Hematopoietic multipotent progenitor cell treated with erythropoietin and hydrocortisone succinate and interleukin-3 and kit ligand, for 8 days (in vitro differentiated cells): Measurements from ENCODE around the gene ERC2.

Experiments used
- DNase-seq: peaks from one replicate; pipeline ENCODE4 v3.0.0-alpha.2; 2015

Gene ERC2

DNA sequence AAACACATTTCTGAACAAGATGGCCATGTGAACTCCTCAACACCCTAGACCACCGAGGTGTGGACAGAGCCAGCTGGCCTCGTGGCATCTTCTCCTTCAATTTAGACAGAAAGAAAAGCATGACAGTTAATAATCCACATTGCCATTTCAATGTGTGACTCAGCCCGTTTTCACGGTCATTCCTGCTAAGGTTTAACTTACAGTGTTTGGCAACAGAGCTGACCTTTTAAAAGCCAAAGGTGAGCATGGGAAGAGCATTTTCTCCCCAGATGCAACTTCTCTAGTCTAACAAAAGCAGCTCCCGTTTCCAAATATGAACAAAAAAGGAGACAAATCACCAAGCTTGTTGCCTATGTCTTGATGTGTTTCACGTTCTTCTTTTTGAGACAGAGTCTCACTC is 563.6 kb downstream of the ERC2 start:
- DNase-seq = no peak

GRCh38 chr3:55903680-55904079 is 564.6 kb downstream of the ERC2 start:
- no peak for DNase-seq

- no peak for DNase-seq
Measured at GRCh38 chr3:55902221-55902900, 565.9 kb downstream of the ERC2 start.

DNA sequence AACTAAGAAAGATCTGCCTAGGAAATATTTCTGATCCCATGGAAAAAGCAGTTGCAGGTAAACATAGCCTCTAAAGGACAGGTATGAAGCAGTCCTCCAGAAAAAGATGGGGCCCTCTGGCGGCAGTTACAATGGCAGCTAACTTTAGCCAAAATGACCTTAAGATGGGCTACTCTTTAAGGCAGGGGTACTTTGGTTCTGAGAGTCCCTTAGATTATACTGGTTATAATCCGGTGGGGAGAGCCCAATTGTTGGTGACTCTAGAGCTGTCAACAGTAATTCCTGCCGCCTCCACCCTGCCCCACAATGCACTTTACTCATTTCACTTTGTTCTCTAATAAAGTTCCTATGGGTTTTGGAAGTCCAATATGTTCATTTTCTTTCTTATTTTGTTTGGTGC is 568.4 kb downstream of the ERC2 start:
- DNase-seq = no peak

- no peak for DNase-seq
Measured at GRCh38 chr3:55897573-55898224, 570.6 kb downstream of the ERC2 start.

- DNase-seq = no peak
Measured at GRCh38 chr3:55895897-55896566, 572.2 kb downstream of the ERC2 start.

DNA sequence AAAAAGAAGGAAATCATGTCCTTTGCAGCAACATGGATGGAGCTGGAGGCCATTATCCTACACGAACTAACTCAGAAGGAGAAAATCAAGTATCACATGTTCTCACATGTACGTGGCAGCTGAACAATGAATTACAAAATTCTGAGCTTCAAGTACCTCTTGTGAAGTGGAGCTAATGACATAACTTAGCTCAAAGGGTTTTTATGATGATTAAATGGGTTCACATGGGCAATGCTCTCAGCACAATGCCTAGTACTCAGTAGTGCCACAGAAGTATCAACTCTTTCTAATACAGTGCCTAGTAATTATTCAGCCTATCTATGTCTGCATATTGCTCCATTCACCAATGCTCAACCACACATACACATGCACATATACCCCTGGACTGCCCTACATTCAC is 573.7 kb downstream of the ERC2 start:
- no peak for DNase-seq

GRCh38 chr3:55893045-55893664 is 575.1 kb downstream of the ERC2 start:
- DNase-seq = no peak

GRCh38 chr3:55891106-55891505 is 577.2 kb downstream of the ERC2 start:
- DNase-seq = no peak

DNA sequence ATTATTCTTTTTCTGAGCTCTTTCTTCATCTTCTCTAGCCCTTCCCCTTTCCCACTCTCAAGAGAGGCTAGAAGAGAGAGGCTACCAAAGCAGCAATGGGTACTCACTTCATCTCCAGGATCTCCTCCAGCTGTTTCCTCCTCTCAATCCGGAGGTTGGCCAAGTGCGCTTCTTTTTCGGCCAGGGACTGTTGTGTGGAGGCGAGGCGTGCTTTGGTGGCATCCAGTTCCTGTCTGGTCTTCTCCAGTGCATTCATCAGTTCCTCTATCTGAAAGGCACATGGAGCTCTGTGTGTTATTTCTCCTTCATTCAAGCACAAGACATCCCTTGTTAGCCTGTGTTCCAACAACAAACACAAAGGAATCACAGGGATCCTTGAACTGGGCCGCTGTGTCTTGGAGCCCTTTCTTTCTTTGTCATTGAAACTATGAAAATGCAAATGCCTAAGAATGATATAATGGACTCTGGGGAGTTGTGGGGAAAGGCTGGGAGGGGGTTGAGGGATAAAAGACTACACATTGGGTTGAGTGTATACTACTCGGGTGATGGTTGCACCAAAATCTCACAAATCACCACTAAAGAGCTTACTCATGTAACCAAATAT is 579.9 kb downstream of the ERC2 start:
- DNase-seq = no peak

DNA sequence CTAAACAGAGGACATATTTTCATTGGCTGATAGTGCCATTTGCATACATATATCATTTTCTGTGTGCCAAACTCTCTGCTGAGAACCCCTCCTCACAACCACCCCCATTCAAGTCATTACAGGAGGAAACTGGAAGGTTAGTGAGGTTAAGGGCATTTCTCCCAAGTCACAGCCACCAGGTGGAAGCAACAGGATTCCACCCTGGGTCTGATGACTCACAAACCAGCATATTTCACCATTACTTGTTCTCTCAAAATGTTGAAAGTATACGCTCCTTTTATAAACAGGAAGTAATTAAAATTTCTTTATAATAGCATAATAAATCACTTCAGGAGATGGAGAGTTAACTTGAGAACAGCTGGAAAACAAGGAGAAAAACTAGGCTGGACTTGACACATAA is 582.5 kb downstream of the ERC2 start:
- DNase-seq = no peak

GRCh38 chr3:55884491-55885285 is 583.6 kb downstream of the ERC2 start:
- DNase-seq = no peak

- DNase-seq = no peak
Measured at GRCh38 chr3:55884066-55884465, 584.2 kb downstream of the ERC2 start.

GRCh38 chr3:55882006-55882405 is 586.3 kb downstream of the ERC2 start:
- DNase-seq = no peak

DNA sequence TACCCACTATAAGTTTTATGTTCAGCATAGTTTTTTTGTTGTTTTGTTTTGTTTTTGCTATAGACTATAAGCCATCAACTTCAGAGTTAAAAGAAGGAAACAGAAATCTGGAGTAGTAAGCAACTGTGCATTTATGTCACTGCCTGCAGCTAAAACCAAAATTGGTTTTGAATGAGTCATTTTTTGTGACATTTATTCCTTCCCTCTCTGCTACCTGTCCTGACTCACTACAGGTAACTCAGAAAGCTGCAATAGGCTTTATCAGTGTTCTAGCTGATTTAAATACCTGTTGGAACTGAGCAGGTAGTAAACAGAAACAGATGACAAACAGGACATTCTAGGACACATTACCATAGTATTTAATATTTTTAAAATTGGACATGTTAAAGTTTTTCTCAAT is 587.9 kb downstream of the ERC2 start:
- no peak for DNase-seq

- DNase-seq = no peak
Measured at GRCh38 chr3:55879901-55880331, 588.4 kb downstream of the ERC2 start.

- DNase-seq = no peak
Measured at GRCh38 chr3:55877703-55878102, 590.6 kb downstream of the ERC2 start.

DNA sequence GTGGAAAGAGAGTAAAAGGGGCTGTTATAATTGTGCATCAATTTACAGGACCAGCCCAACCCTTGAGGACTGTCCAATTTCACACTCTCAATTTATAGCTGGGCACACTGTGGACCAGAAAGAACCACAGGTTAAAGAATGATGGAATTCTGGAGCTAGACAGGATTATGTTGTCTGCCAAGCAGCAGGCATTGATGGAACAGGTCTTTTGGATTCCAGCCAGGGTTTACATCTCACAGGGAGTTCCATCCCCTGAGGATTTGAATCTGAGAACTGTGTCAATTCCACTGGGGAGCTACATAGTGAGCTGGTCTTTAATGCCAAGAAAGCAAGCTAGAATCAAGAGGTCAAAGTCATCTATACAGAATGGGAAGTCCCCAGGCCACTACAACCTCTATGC is 591.7 kb downstream of the ERC2 start:
- no peak for DNase-seq

- DNase-seq = no peak
Measured at GRCh38 chr3:55875113-55875512, 593.2 kb downstream of the ERC2 start.

DNA sequence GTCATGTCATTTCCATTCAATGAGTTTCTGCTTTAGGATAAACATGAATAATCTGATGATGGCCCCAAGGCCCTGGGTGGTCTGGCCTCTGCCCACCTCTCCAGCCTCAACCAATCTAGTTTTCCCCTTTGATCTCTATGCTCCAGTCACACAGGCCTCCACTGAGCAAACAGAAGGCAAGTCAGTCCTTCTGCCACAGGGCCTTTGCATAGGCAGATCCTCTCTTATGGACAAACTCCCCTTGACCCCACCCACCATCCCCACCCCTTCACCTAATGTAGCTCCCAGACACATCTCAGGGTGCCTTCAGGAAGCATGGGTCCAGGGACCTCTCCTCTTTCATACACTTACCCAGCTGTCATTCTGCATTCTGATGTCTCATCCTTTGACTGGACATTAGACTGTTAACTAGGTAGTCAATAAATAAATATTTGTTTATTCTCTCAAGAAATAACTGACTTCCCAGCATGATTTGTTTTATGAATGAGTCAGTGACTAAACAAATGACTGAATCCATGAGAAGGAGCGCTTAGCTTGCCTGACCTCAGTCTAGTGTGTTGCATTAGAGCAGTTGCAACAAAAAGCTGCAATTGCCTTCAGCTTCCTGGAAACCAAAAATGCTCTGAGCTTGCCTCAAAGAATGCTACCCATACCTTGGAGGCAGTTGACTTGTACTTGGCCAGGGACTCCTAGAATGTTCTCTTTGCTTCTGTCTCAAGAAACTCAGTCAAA is 594.6 kb downstream of the ERC2 start:
- no peak for DNase-seq

GRCh38 chr3:55870594-55870993 is 597.7 kb downstream of the ERC2 start:
- no peak for DNase-seq

DNA sequence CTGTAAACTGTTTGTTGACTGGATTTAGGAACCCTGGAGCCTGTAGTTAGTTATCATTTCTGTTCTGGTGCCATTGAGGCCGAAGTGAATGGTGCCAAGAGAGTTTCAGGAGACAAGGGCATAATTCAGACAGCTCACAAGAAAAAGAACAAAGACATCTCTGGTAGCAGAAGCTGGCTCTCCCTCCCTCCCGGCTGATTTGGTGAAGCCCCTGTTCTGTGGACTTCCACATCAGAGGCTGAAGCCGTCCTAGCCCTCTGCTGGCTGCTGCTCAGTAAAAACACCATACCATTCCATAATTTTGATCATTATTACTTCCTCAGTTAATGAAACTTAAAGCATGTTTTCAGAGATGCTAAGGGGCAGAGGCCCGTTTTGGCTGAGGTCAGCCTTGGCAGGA is 599.9 kb downstream of the ERC2 start:
- no peak for DNase-seq
